HepG2 (cell line): ENCODE data around the gene TOMM40L.

Experiments used
- BHLHE40 ChIP-seq: IDR thresholded peaks from 2 replicates; pipeline ENCODE4 v1.6.1; 2011; ENCODE audit warnings: low read length, improper control_type of control experiment
- EED ChIP-seq: sonication (generic); formaldehyde crosslinking; IDR thresholded peaks from 2 replicates; pipeline ENCODE4 v1.5.0; 2020; ENCODE audit warnings: mild to moderate bottlenecking, missing genetic modification reagents
- HDAC1 ChIP-seq: sonication (generic); formaldehyde crosslinking; IDR thresholded peaks from 2 replicates; pipeline ENCODE4 v1.5.1; 2020; ENCODE audit warnings: mild to moderate bottlenecking, missing genetic modification reagents
- KAT8 ChIP-seq: IDR thresholded peaks from 2 replicates; pipeline ENCODE4 v1.6.1; 2016; ENCODE audit warnings: missing genetic modification reagents, missing compliant biosample characterization
- ZNF10 ChIP-seq: sonication (generic); formaldehyde crosslinking; IDR thresholded peaks from 2 replicates; pipeline ENCODE4 v1.4.0; 2020; ENCODE audit warnings: mild to moderate bottlenecking, low read depth, missing genetic modification reagents, borderline replicate concordance
- ZNF317 ChIP-seq: sonication (generic); formaldehyde crosslinking; IDR thresholded peaks from 2 replicates; pipeline ENCODE4 v1.5.0; 2020; ENCODE audit warnings: mild to moderate bottlenecking, missing genetic modification reagents
- ZNF331 ChIP-seq: sonication (generic); formaldehyde crosslinking; IDR thresholded peaks from 2 replicates; pipeline ENCODE4 v1.4.0; 2020; ENCODE audit warnings: missing genetic modification reagents
- ZNF652 ChIP-seq: IDR thresholded peaks from 2 replicates; pipeline ENCODE4 v1.6.1; 2016; ENCODE audit warnings: low read depth, borderline replicate concordance
- TF ChIP-seq, protein P1 (sequence below): sonication (generic); formaldehyde crosslinking; IDR thresholded peaks from 2 replicates; pipeline ENCODE4 v1.5.0; 2020; ENCODE audit warnings: mild to moderate bottlenecking, missing genetic modification reagents, moderate library complexity
- TF ChIP-seq, protein P2 (sequence below): sonication (generic); formaldehyde crosslinking; IDR thresholded peaks from 2 replicates; pipeline ENCODE4 v1.8.0; 2022; ENCODE audit warnings: missing genetic modification reagents, low read depth, mild to moderate bottlenecking, borderline replicate concordance
- TF ChIP-seq, protein P3 (sequence below): sonication (generic); formaldehyde crosslinking; IDR thresholded peaks from 2 replicates; pipeline ENCODE4 v1.4.0; 2020; ENCODE audit warnings: missing genetic modification reagents
- TF ChIP-seq, protein P4 (sequence below): sonication (generic); formaldehyde crosslinking; IDR thresholded peaks from 2 replicates; pipeline ENCODE4 v1.4.0; 2020; ENCODE audit warnings: mild to moderate bottlenecking, low read depth, missing genetic modification reagents
- TF ChIP-seq, protein P5 (sequence below): sonication (generic); formaldehyde crosslinking; IDR thresholded peaks from 2 replicates; pipeline ENCODE4 v1.5.0; 2020; ENCODE audit warnings: missing genetic modification reagents

DNA sequence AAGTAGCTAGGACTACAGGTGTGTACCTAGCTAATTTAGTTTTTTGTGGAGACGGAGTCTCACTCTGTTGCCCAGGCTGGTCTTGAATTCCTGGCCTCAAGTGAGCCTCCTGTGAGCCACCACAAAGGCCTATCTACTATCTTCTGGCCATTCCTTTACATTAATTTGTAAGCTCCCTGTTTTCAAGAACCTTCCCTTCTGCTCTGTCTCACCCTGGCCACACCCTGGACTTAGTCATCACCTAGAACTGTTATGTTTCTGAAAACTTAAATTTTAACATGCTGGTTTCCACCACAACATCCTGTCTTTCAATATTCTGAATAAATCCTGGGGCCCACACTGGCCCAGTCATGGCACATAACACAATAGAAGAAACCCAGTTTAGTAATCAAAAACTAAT, 43.6 kb upstream of the TOMM40L start:
- TF ChIP-seq ZNF317 (no peak), KAT8 (CRISPR knock-in tag) (no peak), BHLHE40 (no peak), ZNF652 (CRISPR knock-in tag) (no peak), ZNF10 (CRISPR knock-in tag) (no peak), HDAC1 (CRISPR knock-in tag) (no peak), EED (CRISPR knock-in tag) (no peak), ZNF331 (no peak)
- TF ChIP-seq, protein P1, sequence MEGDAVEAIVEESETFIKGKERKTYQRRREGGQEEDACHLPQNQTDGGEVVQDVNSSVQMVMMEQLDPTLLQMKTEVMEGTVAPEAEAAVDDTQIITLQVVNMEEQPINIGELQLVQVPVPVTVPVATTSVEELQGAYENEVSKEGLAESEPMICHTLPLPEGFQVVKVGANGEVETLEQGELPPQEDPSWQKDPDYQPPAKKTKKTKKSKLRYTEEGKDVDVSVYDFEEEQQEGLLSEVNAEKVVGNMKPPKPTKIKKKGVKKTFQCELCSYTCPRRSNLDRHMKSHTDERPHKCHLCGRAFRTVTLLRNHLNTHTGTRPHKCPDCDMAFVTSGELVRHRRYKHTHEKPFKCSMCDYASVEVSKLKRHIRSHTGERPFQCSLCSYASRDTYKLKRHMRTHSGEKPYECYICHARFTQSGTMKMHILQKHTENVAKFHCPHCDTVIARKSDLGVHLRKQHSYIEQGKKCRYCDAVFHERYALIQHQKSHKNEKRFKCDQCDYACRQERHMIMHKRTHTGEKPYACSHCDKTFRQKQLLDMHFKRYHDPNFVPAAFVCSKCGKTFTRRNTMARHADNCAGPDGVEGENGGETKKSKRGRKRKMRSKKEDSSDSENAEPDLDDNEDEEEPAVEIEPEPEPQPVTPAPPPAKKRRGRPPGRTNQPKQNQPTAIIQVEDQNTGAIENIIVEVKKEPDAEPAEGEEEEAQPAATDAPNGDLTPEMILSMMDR (CRISPR knock-in tag): no peak
- TF ChIP-seq, protein P2, sequence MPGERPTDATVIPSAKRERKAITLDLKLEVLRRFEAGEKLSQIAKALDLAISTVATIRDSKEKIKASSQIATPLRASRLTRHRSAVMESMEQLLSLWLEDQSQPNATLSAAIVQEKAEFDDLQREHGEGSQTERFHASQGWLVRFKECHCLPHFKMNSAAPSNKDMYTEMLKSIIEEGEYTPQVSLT: no peak
- TF ChIP-seq, protein P3, sequence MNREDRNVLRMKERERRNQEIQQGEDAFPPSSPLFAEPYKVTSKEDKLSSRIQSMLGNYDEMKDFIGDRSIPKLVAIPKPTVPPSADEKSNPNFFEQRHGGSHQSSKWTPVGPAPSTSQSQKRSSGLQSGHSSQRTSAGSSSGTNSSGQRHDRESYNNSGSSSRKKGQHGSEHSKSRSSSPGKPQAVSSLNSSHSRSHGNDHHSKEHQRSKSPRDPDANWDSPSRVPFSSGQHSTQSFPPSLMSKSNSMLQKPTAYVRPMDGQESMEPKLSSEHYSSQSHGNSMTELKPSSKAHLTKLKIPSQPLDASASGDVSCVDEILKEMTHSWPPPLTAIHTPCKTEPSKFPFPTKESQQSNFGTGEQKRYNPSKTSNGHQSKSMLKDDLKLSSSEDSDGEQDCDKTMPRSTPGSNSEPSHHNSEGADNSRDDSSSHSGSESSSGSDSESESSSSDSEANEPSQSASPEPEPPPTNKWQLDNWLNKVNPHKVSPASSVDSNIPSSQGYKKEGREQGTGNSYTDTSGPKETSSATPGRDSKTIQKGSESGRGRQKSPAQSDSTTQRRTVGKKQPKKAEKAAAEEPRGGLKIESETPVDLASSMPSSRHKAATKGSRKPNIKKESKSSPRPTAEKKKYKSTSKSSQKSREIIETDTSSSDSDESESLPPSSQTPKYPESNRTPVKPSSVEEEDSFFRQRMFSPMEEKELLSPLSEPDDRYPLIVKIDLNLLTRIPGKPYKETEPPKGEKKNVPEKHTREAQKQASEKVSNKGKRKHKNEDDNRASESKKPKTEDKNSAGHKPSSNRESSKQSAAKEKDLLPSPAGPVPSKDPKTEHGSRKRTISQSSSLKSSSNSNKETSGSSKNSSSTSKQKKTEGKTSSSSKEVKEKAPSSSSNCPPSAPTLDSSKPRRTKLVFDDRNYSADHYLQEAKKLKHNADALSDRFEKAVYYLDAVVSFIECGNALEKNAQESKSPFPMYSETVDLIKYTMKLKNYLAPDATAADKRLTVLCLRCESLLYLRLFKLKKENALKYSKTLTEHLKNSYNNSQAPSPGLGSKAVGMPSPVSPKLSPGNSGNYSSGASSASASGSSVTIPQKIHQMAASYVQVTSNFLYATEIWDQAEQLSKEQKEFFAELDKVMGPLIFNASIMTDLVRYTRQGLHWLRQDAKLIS: no peak
- TF ChIP-seq, protein P4, sequence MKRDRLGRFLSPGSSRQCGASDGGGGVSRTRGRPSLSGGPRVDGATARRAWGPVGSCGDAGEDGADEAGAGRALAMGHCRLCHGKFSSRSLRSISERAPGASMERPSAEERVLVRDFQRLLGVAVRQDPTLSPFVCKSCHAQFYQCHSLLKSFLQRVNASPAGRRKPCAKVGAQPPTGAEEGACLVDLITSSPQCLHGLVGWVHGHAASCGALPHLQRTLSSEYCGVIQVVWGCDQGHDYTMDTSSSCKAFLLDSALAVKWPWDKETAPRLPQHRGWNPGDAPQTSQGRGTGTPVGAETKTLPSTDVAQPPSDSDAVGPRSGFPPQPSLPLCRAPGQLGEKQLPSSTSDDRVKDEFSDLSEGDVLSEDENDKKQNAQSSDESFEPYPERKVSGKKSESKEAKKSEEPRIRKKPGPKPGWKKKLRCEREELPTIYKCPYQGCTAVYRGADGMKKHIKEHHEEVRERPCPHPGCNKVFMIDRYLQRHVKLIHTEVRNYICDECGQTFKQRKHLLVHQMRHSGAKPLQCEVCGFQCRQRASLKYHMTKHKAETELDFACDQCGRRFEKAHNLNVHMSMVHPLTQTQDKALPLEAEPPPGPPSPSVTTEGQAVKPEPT (CRISPR knock-in tag): no peak
- TF ChIP-seq, protein P5, sequence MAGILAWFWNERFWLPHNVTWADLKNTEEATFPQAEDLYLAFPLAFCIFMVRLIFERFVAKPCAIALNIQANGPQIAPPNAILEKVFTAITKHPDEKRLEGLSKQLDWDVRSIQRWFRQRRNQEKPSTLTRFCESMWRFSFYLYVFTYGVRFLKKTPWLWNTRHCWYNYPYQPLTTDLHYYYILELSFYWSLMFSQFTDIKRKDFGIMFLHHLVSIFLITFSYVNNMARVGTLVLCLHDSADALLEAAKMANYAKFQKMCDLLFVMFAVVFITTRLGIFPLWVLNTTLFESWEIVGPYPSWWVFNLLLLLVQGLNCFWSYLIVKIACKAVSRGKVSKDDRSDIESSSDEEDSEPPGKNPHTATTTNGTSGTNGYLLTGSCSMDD (CRISPR knock-in tag): no peak
